Measurements from ENCODE around the gene PIP4K2B. TPM values are rescaled to one million over a fixed set of nuclear protein-coding genes. Genes with fewer than 3 reads are reported as not detected.

PIP4K2B gene
- total and polyA plus RNA-seq, 9 of the 15 experiments (the other 6 are each of a cell fraction or from before 2014, with no cell fraction given) = 3.7 to 29.9 (median 23.0) TPM

DNA sequence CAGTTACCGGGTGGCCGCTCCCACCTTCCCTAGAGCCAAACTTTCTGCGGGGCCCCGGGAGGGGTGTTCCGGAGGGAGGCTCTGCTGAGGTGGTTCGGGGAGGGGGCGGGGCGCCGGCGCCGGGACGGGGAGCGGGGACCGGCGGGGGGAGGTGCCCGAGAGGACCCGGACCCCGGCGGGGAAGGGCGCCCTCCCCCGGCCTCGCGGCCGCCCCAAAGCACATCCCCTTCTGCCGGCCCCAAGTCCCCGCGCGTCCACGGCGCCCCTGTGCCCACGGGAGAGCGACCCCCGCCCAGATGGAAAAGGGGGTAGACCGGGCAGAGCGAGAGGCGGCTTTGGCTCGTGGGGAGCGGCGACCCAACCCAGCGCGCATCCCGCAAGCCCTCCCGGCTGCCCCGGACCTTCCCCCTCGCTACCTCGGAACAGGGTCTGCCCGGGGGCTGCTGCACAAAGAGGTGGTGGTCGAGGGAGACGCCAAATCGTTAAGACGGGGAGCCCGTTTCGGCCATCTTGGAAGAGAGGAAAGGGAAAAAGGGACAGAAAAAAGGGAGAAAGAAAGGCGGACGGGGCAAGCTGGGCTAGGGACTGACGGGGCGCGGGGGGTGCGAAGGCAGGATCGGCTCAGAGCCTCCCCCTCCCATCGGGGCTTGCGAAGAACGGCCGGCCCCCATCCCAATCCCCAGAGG, 51.8 kb downstream of the PIP4K2B start (continued):
- TF ChIP-seq, protein P1, sequence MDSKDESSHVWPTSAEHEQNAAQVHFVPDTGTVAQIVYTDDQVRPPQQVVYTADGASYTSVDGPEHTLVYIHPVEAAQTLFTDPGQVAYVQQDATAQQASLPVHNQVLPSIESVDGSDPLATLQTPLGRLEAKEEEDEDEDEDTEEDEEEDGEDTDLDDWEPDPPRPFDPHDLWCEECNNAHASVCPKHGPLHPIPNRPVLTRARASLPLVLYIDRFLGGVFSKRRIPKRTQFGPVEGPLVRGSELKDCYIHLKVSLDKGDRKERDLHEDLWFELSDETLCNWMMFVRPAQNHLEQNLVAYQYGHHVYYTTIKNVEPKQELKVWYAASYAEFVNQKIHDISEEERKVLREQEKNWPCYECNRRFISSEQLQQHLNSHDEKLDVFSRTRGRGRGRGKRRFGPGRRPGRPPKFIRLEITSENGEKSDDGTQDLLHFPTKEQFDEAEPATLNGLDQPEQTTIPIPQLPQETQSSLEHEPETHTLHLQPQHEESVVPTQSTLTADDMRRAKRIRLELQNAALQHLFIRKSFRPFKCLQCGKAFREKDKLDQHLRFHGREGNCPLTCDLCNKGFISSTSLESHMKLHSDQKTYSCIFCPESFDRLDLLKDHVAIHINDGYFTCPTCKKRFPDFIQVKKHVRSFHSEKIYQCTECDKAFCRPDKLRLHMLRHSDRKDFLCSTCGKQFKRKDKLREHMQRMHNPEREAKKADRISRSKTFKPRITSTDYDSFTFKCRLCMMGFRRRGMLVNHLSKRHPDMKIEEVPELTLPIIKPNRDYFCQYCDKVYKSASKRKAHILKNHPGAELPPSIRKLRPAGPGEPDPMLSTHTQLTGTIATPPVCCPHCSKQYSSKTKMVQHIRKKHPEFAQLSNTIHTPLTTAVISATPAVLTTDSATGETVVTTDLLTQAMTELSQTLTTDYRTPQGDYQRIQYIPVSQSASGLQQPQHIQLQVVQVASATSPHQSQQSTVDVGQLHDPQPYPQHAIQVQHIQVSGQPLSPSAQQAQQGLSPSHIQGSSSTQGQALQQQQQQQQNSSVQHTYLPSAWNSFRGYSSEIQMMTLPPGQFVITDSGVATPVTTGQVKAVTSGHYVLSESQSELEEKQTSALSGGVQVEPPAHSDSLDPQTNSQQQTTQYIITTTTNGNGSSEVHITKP (IDR thresholded peaks at IDR 0.05; ENCODE audit: partially characterized antibody) = peak; percentile 36
- TF ChIP-seq, protein P2, sequence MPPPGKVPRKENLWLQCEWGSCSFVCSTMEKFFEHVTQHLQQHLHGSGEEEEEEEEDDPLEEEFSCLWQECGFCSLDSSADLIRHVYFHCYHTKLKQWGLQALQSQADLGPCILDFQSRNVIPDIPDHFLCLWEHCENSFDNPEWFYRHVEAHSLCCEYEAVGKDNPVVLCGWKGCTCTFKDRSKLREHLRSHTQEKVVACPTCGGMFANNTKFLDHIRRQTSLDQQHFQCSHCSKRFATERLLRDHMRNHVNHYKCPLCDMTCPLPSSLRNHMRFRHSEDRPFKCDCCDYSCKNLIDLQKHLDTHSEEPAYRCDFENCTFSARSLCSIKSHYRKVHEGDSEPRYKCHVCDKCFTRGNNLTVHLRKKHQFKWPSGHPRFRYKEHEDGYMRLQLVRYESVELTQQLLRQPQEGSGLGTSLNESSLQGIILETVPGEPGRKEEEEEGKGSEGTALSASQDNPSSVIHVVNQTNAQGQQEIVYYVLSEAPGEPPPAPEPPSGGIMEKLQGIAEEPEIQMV (tag; conservative IDR thresholded peaks at IDR 0.05; ENCODE audit: low read depth) = no peak
- TF ChIP-seq PRPF4 (IDR thresholded peaks at IDR 0.05; ENCODE audit: insufficient read depth, low read depth, low read length, poor library complexity, severe bottlenecking) (no peak), POLR2B (IDR thresholded peaks at IDR 0.05; ENCODE audit: low read depth, partially characterized antibody) (peak; percentile 31), MIER1 (IDR thresholded peaks at IDR 0.05; ENCODE audit: low read depth) (no peak), NFRKB (IDR thresholded peaks at IDR 0.05; ENCODE audit: low read depth) (no peak; the same call in 1 of the 2 replicates), BCOR (IDR thresholded peaks at IDR 0.05) (peak; percentile 36; the same call in 1 of the 2 replicates), SREBF1 (IDR thresholded peaks at IDR 0.05; ENCODE audit: borderline replicate concordance, low read depth, low read length) (no peak), SIN3A (IDR thresholded peaks at IDR 0.05; ENCODE audit: borderline replicate concordance in 2 of 2, control insufficient read depth in 1 of 2, low read depth in 2 of 2, low read length in 2 of 2) (no peak), POLR2AphosphoS2 (IDR thresholded peaks at IDR 0.05; ENCODE audit: low read length) (no peak), CTBP1 (IDR thresholded peaks at IDR 0.05; ENCODE audit: borderline replicate concordance) (peak; percentile 24; the same call in 1 of the 2 replicates), CXXC5 (CRISPR knock-in tag; IDR thresholded peaks at IDR 0.05) (peak; percentile 53; the same call in 1 of the 2 replicates), SUPT5H (IDR thresholded peaks at IDR 0.05) (peak; percentile 24; the same call in 1 of the 2 replicates), STAT5B (CRISPR knock-in tag; IDR thresholded peaks at IDR 0.05) (no peak), KLF13 (tag; IDR thresholded peaks at IDR 0.05; ENCODE audit: borderline replicate concordance, low read depth) (no peak), ZBTB7A (IDR thresholded peaks at IDR 0.05; ENCODE audit: borderline replicate concordance, control insufficient read depth, low read depth, low read length) (peak; percentile 81; the same call in 1 of the 2 replicates)
- TF ChIP-seq, protein P3, sequence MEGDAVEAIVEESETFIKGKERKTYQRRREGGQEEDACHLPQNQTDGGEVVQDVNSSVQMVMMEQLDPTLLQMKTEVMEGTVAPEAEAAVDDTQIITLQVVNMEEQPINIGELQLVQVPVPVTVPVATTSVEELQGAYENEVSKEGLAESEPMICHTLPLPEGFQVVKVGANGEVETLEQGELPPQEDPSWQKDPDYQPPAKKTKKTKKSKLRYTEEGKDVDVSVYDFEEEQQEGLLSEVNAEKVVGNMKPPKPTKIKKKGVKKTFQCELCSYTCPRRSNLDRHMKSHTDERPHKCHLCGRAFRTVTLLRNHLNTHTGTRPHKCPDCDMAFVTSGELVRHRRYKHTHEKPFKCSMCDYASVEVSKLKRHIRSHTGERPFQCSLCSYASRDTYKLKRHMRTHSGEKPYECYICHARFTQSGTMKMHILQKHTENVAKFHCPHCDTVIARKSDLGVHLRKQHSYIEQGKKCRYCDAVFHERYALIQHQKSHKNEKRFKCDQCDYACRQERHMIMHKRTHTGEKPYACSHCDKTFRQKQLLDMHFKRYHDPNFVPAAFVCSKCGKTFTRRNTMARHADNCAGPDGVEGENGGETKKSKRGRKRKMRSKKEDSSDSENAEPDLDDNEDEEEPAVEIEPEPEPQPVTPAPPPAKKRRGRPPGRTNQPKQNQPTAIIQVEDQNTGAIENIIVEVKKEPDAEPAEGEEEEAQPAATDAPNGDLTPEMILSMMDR (IDR thresholded peaks at IDR 0.05 in 2 of 3, conservative IDR thresholded peaks at IDR 0.05 in 1 of 3; ENCODE audit: insufficient read depth in 2 of 3, low read depth in 1 of 3, low read length in 3 of 3) = peak; percentile 15 to 30 (median 17); a peak in 2 of 6 replicates
